Ascending aorta (tissue), 2 donors: Measurements from ENCODE around the gene GYG2. TPM values are rescaled to one million over a fixed set of nuclear protein-coding genes. Genes with fewer than 3 reads are reported as not detected.
"Not testable (repeated sequence)": the region's sequence is repeated elsewhere in the genome, so short reads cannot be mapped to it uniquely, and the experiment has no call there.

ENCODE experiments used
- DNase-seq, 2 donors: peaks; one replicate each; pipeline ENCODE4 v3.0.0-alpha.2; 2019; ENCODE audit warnings: low spot score in 2 of 2
- H3K27ac ChIP-seq, 2 donors: fragments of 200-600 bp; sonication (generic); one replicate each; pipeline ENCODE4 v1.5.1; 2016 to 2017; ENCODE audit warnings: mild to moderate bottlenecking in 1 of 2
- H3K27me3 ChIP-seq: fragments of 200-600 bp; sonication (generic); one replicate; pipeline ENCODE4 v1.5.1; 2017
- H3K36me3 ChIP-seq, 2 donors: fragments of 200-600 bp; sonication (generic); one replicate each; pipeline ENCODE4 v1.5.1; 2016
- H3K4me1 ChIP-seq, 2 donors: fragments of 200-600 bp; sonication (generic); one replicate each; pipeline ENCODE4 v1.5.1; 2016 to 2017; ENCODE audit warnings: mild to moderate bottlenecking in 1 of 2
- H3K4me3 ChIP-seq, 2 donors: fragments of 200-600 bp; sonication (generic); one replicate each; pipeline ENCODE4 v1.5.1; 2016 to 2017; ENCODE audit warnings: mild to moderate bottlenecking in 1 of 2
- H3K9me3 ChIP-seq, 2 donors: fragments of 200-600 bp; sonication (generic); one replicate each; pipeline ENCODE4 v1.5.1; 2016
- intact Hi-C: fragments of 100-400 bp; cut with DNase I; formaldehyde crosslinking; loops from one replicate; pipeline ENCODE4 v1.15.1; 2023
- total RNA-seq: library from RNA; depleted of rRNA; stranded (reverse); fragments of >200 nt; gene quantifications from one replicate; pipeline ENCODE4 v1.1.0, GENCODE V29; 2016
- TF ChIP-seq, protein P1 (sequence below), 3 experiments: fragments of 200-600 bp in 2 of 3; fragments of 450-650 bp in 1 of 3; sonication (generic) in 2 of 3; IDR thresholded peaks; one replicate each; pipeline ENCODE4 v1.5.1; 2016 to 2019; ENCODE audit warnings: antibody characterized with exemption in 3 of 3, mild to moderate bottlenecking in 1 of 3, moderate library complexity in 1 of 3

Gene GYG2
- total RNA-seq, 1 donor from 2014 or later, result 0.64 TPM

- no peaks in the 10 kb centered on the region for H3K9me3 ChIP-seq
- TF ChIP-seq, protein P1, sequence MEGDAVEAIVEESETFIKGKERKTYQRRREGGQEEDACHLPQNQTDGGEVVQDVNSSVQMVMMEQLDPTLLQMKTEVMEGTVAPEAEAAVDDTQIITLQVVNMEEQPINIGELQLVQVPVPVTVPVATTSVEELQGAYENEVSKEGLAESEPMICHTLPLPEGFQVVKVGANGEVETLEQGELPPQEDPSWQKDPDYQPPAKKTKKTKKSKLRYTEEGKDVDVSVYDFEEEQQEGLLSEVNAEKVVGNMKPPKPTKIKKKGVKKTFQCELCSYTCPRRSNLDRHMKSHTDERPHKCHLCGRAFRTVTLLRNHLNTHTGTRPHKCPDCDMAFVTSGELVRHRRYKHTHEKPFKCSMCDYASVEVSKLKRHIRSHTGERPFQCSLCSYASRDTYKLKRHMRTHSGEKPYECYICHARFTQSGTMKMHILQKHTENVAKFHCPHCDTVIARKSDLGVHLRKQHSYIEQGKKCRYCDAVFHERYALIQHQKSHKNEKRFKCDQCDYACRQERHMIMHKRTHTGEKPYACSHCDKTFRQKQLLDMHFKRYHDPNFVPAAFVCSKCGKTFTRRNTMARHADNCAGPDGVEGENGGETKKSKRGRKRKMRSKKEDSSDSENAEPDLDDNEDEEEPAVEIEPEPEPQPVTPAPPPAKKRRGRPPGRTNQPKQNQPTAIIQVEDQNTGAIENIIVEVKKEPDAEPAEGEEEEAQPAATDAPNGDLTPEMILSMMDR (IDR thresholded peaks at IDR 0.05), result no peak
- intact Hi-C loops, result no loop called here
- no peaks in the 10 kb centered on the region for H3K4me1 ChIP-seq
- no peak overlapping the region for H3K27ac ChIP-seq
- H3K4me3 ChIP-seq, result no peak overlapping the region
- DNase-seq, result peak in 1 of 2 donors; percentile 15
- H3K36me3 ChIP-seq, result no peaks in the 10 kb centered on the region
- H3K27me3 ChIP-seq, result no peaks in the 10 kb centered on the region
Observed at GRCh38 chrX:2799369-2799768, 29.4 kb upstream of the GYG2 start.

- not testable (repeated sequence) for H3K36me3 ChIP-seq, H3K27ac ChIP-seq, H3K4me3 ChIP-seq, H3K9me3 ChIP-seq, H3K27me3 ChIP-seq, H3K4me1 ChIP-seq
- peak in 1 of 2 donors; percentile 24 for DNase-seq
- intact Hi-C loops, result loop anchor here (10.0 kb wide), 1 partner anchor 105 kb away; the partner anchor contains the start of gene CD99
Observed at GRCh38 chrX:2799980-2800379, 28.8 kb upstream of the GYG2 start.

- Histone ChIP-seq H3K4me3 (no peak overlapping the region), H3K9me3 (no peaks in the 10 kb centered on the region), H3K27me3 (no peaks in the 10 kb centered on the region), H3K27ac (no peak overlapping the region), H3K36me3 (no peaks in the 10 kb centered on the region), H3K4me1 (peaks cover 0 to 6% of the 10 kb centered on the region in 2 donors)
- intact Hi-C loops, result loop anchor here (10.0 kb wide), 1 partner anchor 106 kb away; the partner anchor contains the start of gene CD99
- TF ChIP-seq, protein P1 (IDR thresholded peaks at IDR 0.05), result no peak
- peak in 1 of 2 donors; percentile 24 for DNase-seq
Observed at GRCh38 chrX:2801223-2801622, 27.5 kb upstream of the GYG2 start.

DNA sequence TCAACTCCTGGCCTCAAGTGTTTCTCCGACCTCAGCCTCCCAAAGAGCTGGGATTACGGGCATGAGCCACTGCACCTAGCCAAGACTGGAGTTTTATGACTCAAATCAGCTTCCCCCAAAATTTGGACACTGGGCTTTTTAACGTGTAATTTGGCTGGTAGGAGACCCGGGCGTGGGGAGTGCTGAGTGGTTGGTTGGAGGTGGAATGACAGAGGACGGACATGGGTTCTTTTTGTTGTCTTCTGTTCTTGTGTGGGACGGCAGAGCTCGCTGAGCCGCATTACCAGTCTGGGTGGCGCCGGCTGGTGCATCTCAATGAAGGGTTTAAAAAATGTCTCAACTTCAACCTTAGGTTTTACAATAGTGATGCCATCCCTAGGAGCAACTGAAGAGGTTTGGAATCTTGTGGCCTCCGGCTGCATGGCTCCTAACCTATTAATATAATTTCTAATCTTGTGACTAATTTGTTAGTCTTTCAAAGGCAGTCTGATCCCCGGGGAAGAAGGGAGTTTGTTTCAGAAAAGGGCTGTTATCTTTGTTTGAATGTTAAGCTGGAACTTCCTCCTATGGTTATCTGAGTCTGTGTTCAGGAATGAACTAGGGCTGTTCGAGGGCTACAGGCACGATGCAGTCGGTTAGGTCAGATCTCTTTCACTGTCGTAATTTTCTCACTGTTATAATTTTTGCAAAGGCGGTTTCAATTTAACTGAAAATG lies 26.2 kb upstream of the GYG2 start:
- H3K36me3 ChIP-seq, result not testable (repeated sequence)
- intact Hi-C loops, result loop anchor here (10.0 kb wide), 1 partner anchor 108 kb away; the partner anchor contains the start of gene CD99

GRCh38 chrX:2803486-2803885 lies 25.2 kb upstream of the GYG2 start:
- H3K4me3 ChIP-seq, H3K36me3 ChIP-seq: not testable (repeated sequence)
- peak overlapping the region in 1 of 2 donors; percentile 74 for H3K27ac ChIP-seq

More for the DNA sequence above, 26.2 kb upstream of the GYG2 start:
- H3K4me3 ChIP-seq, H3K9me3 ChIP-seq, H3K27ac ChIP-seq, H3K27me3 ChIP-seq, H3K4me1 ChIP-seq: not testable (repeated sequence)
- peak in 1 of 2 donors; percentile 39 for DNase-seq

GRCh38 chrX:2804106-2804843 lies 24.5 kb upstream of the GYG2 start:
- intact Hi-C loops, result loop anchor here (10.0 kb wide), 1 partner anchor 109 kb away; the partner anchor contains the start of gene CD99
- not testable (repeated sequence) for H3K9me3 ChIP-seq, H3K27me3 ChIP-seq, H3K4me1 ChIP-seq, H3K36me3 ChIP-seq, H3K4me3 ChIP-seq
- DNase-seq, result peak in 1 of 2 donors; percentile 54
- H3K27ac ChIP-seq, result peak overlapping the region; percentile 53 to 74

More at GRCh38 chrX:2803486-2803885, 25.2 kb upstream of the GYG2 start:
- intact Hi-C loops, result loop anchor here (10.0 kb wide), 1 partner anchor 109 kb away; the partner anchor contains the start of gene CD99
- not testable (repeated sequence) for H3K27me3 ChIP-seq, H3K4me1 ChIP-seq, H3K9me3 ChIP-seq, DNase-seq

GRCh38 chrX:2804858-2805257 lies 23.9 kb upstream of the GYG2 start:
- not testable (repeated sequence) for H3K27me3 ChIP-seq, H3K4me1 ChIP-seq, H3K4me3 ChIP-seq, H3K9me3 ChIP-seq, H3K36me3 ChIP-seq
- intact Hi-C loops, result loop anchor here (10.0 kb wide), 1 partner anchor 110 kb away; the partner anchor contains the start of gene CD99
- H3K27ac ChIP-seq, result peak overlapping the region; percentile 67 to 81
- peak; percentile 61 to 83 for DNase-seq

- Histone ChIP-seq H3K9me3 (no peaks in the 10 kb centered on the region), H3K27me3 (no peaks in the 10 kb centered on the region), H3K36me3 (no peaks in the 10 kb centered on the region), H3K4me1 (no peaks in the 10 kb centered on the region), H3K4me3 (no peak overlapping the region), H3K27ac (no peak overlapping the region)
- TF ChIP-seq, protein P1 (IDR thresholded peaks at IDR 0.05), result no peak
- intact Hi-C loops, result loop anchor here (10.0 kb wide), 2 partner anchors 206 to 1356 kb away; partner anchors contain the start of gene ASMTL
- peak in 1 of 2 donors; percentile 13 for DNase-seq
Observed at GRCh38 chrX:2811271-2811670, 17.5 kb upstream of the GYG2 start.
